HL-60 (cell line): ENCODE measurements around the gene GATM.

Source experiments
- DNase-seq, 2 experiments: peaks; one replicate each; pipeline ENCODE4 v3.0.0-alpha.2; 2010 to 2020; ENCODE audit warnings: low read depth in 1 of 2, low spot score in 1 of 2
- H3K27ac ChIP-seq: fragments of 250-450 bp; sonication (Bioruptor Pico); replicated peaks from 2 replicates; pipeline ENCODE4 v1.5.1; 2020; ENCODE audit warnings: mild to moderate bottlenecking, moderate library complexity
- H3K27me3 ChIP-seq: fragments of 250-450 bp; sonication (Bioruptor Pico); 2 replicates; pipeline ENCODE4 v1.5.1; 2021; ENCODE audit warnings: mild to moderate bottlenecking, moderate library complexity; ENCODE audit not compliant: insufficient read depth, poor library complexity, severe bottlenecking
- H3K4me3 ChIP-seq: replicated peaks from 2 replicates; pipeline ENCODE4 v1.5.1; 2011; ENCODE audit warnings: mild to moderate bottlenecking, control low read depth, low read length; ENCODE audit not compliant: insufficient read depth
- CTCF ChIP-seq: IDR thresholded peaks from one replicate; pipeline ENCODE4 v1.5.1; 2011; ENCODE audit warnings: low read length, control low read depth, inconsistent platforms; ENCODE audit not compliant: insufficient read depth
- GABPA ChIP-seq: IDR thresholded peaks from 2 replicates; pipeline ENCODE4 v1.6.1; 2012; ENCODE audit warnings: low read depth
- POLR2AphosphoS5 ChIP-seq: IDR thresholded peaks from 2 replicates; pipeline ENCODE4 v1.6.1; 2012; ENCODE audit warnings: low read depth
- SPI1 ChIP-seq: IDR thresholded peaks from 2 replicates; pipeline ENCODE4 v1.6.1; 2012; ENCODE audit warnings: low read depth, mild to moderate bottlenecking, borderline replicate concordance
- TF ChIP-seq, protein P1 (sequence below): IDR thresholded peaks from 2 replicates; pipeline ENCODE4 v1.6.1; 2012; ENCODE audit warnings: low read depth; ENCODE audit not compliant: insufficient replicate concordance

The GATM gene

DNA sequence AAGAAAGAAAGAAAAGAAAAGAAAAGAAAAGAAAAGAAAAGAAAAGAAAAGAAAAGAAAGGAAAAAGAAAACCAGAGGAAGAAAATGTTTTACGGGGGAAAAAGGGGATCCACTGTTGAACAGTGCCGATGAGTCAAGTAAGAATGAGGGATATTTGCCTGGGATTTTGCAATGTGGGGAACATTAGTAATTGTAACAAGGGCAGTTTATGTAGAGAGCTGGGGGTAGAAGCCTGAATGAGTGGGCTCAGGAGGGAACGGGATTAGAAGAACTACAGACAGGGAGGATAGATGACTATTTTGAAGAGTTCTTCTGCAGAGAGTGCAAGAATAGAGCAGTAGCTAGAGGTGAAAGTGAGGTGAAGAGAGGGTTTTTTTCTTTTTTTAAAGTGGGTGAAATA lies 28.7 kb downstream of the GATM start:
- DNase-seq = no peak
- TF ChIP-seq POLR2AphosphoS5 = no peak
- no peak for TF ChIP-seq GABPA
- no peak for TF ChIP-seq CTCF
- no peak overlapping the region for H3K4me3 ChIP-seq
- H3K27ac ChIP-seq = no peak overlapping the region
- no peaks in the 10 kb centered on the region for H3K27me3 ChIP-seq

DNA sequence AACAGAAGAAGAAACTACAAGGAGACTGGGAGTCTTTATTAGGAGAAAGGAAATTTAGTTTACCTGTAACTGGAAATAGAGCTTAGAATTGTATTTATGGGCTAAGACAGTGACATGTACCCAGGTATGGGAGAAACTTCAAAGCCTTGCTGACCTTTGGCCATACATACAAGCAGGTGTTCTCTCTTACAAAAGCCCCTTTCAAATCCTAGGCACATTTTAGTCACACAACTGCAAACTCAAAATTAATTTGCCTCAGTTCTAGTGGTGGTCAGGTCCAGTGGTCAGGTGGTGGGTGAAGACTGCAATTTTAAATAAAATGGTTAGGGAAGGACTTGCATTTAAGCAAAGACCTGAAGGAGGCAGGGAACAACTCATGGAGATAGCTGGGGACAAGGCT lies 30.4 kb downstream of the GATM start:
- no peak overlapping the region for H3K27ac ChIP-seq
- H3K27me3 ChIP-seq = no peaks in the 10 kb centered on the region
- no peak for TF ChIP-seq SPI1
- TF ChIP-seq POLR2AphosphoS5 = no peak
- TF ChIP-seq GABPA = no peak
- H3K4me3 ChIP-seq = no peak overlapping the region
- DNase-seq = no peak

- Histone ChIP-seq H3K27me3 (no peaks in the 10 kb centered on the region), H3K27ac (no peak overlapping the region), H3K4me3 (no peak overlapping the region)
- no peak for DNase-seq
- no peak for TF ChIP-seq POLR2AphosphoS5
- no peak for TF ChIP-seq GABPA
- TF ChIP-seq CTCF = no peak
- TF ChIP-seq, protein P1, sequence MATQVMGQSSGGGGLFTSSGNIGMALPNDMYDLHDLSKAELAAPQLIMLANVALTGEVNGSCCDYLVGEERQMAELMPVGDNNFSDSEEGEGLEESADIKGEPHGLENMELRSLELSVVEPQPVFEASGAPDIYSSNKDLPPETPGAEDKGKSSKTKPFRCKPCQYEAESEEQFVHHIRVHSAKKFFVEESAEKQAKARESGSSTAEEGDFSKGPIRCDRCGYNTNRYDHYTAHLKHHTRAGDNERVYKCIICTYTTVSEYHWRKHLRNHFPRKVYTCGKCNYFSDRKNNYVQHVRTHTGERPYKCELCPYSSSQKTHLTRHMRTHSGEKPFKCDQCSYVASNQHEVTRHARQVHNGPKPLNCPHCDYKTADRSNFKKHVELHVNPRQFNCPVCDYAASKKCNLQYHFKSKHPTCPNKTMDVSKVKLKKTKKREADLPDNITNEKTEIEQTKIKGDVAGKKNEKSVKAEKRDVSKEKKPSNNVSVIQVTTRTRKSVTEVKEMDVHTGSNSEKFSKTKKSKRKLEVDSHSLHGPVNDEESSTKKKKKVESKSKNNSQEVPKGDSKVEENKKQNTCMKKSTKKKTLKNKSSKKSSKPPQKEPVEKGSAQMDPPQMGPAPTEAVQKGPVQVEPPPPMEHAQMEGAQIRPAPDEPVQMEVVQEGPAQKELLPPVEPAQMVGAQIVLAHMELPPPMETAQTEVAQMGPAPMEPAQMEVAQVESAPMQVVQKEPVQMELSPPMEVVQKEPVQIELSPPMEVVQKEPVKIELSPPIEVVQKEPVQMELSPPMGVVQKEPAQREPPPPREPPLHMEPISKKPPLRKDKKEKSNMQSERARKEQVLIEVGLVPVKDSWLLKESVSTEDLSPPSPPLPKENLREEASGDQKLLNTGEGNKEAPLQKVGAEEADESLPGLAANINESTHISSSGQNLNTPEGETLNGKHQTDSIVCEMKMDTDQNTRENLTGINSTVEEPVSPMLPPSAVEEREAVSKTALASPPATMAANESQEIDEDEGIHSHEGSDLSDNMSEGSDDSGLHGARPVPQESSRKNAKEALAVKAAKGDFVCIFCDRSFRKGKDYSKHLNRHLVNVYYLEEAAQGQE = no peak
- no peak for TF ChIP-seq SPI1
These were observed 31.3 kb downstream of the GATM start for GRCh38 chr15:45347033-45347432.

DNA sequence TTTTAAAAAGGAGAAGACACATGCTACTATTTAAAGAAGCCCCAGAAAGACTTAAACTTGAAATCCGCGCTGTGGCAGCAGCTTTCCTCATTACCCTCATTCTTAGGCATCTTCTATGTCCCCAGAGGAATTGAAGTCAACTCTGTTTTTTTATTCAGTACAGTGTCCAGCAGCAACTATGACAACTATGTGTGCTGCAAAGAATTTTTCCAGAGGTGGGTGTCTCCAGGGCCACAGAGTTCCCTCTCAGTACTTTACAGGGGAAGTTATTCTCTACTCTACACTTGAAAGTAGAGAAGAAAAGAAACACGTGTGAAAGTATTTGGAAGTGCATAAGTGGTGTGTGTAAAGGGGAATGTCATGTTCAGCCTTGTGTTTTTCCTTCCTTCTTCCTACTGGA lies 32.0 kb downstream of the GATM start:
- no peak overlapping the region for H3K27ac ChIP-seq
- no peaks in the 10 kb centered on the region for H3K27me3 ChIP-seq
- H3K4me3 ChIP-seq = no peak overlapping the region
- TF ChIP-seq POLR2AphosphoS5 (no peak), SPI1 (no peak)
- no peak for DNase-seq

DNA sequence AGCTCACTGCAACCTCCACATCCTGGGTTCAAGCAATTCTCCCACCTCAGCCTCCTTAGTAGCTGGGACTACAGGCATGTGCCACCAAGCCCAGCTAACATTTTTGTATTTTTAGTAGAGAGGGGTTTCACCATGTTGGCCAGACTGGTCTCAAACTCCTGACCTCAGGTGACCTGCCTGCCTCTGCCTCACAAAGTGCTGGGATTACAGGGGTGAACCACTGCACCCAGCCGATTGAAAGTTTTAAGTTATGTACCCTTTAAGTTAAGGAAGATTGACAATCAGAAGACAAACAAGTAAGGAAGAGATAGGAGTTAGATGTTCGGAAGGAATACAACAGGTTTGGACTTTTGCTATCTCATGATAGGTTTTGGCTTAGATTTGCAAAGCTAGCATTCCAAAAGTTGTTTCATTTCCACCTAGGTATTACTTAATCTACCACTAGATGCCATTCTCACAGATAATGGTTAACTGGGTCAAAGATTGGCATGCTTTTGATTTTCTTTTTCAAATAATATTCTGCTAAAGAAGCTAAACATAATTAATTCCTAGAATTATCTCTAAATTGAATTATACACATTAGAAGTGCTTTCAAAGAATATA lies 35.0 kb downstream of the GATM start:
- DNase-seq = no peak
- no peak for TF ChIP-seq POLR2AphosphoS5
- TF ChIP-seq, protein P1 = no peak
- TF ChIP-seq CTCF = no peak
- no peak for TF ChIP-seq GABPA
- TF ChIP-seq SPI1 = no peak
- no peak overlapping the region for H3K4me3 ChIP-seq
- no peak overlapping the region for H3K27ac ChIP-seq
- H3K27me3 ChIP-seq = no peaks in the 10 kb centered on the region
